ENCODE measurements around the gene DDX10.

The DDX10 gene

GRCh38 chr11:108914981-108915380 is 250.1 kb downstream of the DDX10 start:
- DNase-seq = no peak

GRCh38 chr11:108915666-108916065 is 250.8 kb downstream of the DDX10 start:
- DNase-seq = no peak

GRCh38 chr11:108916290-108916689 is 251.4 kb downstream of the DDX10 start:
- no peak for DNase-seq

GRCh38 chr11:108916935-108917334 is 252.1 kb downstream of the DDX10 start:
- DNase-seq = no peak

GRCh38 chr11:108921211-108921610 is 256.3 kb downstream of the DDX10 start:
- DNase-seq = no peak

- DNase-seq = no peak
These were observed 257.4 kb downstream of the DDX10 start for GRCh38 chr11:108922241-108922640.

- DNase-seq = no peak
These were observed 258.5 kb downstream of the DDX10 start for GRCh38 chr11:108923413-108923812.

- no peak for DNase-seq
These were observed 261.4 kb downstream of the DDX10 start for GRCh38 chr11:108926171-108926840.

GRCh38 chr11:108926841-108927577 is 262.1 kb downstream of the DDX10 start:
- DNase-seq = no peak

GRCh38 chr11:108927791-108928545 is 263.1 kb downstream of the DDX10 start:
- DNase-seq = no peak

GRCh38 chr11:108929241-108929640 is 264.4 kb downstream of the DDX10 start:
- no peak for DNase-seq

GRCh38 chr11:108931168-108931567 is 266.3 kb downstream of the DDX10 start:
- no peak for DNase-seq

GRCh38 chr11:108933630-108934029 is 268.8 kb downstream of the DDX10 start:
- no peak for DNase-seq

GRCh38 chr11:108934289-108934688 is 269.4 kb downstream of the DDX10 start:
- DNase-seq = no peak

GRCh38 chr11:108934696-108935095 is 269.8 kb downstream of the DDX10 start:
- no peak for DNase-seq

- DNase-seq = no peak
These were observed 272.9 kb downstream of the DDX10 start for GRCh38 chr11:108937746-108938145.

- DNase-seq = no peak
These were observed 273.7 kb downstream of the DDX10 start for GRCh38 chr11:108938604-108939003.

GRCh38 chr11:108939135-108939534 is 274.3 kb downstream of the DDX10 start:
- no peak for DNase-seq

- DNase-seq = no peak
These were observed 279.0 kb downstream of the DDX10 start for GRCh38 chr11:108943853-108944252.

- peak; percentile 71 for DNase-seq
These were observed 279.8 kb downstream of the DDX10 start for GRCh38 chr11:108944471-108945178.

GRCh38 chr11:108945341-108945740 is 280.5 kb downstream of the DDX10 start:
- no peak for DNase-seq

GRCh38 chr11:108947654-108948570 is 283.0 kb downstream of the DDX10 start:
- DNase-seq = no peak

Data from NCI-H1105 treated with DMSO at 0.1 percent for 48 hours (cell line).